ENCODE data around the gene GTF3C2.

- TF ChIP-seq GABPA (IDR thresholded peaks at IDR 0.05 in 1 of 2, conservative IDR thresholded peaks at IDR 0.05 in 1 of 2) (peak in 1 of 2 donors; percentile 10), CTCF (IDR thresholded peaks at IDR 0.05; ENCODE audit: low read depth, low read length, missing input control) (no peak), RAD21 (IDR thresholded peaks at IDR 0.05) (no peak), RXRA (IDR thresholded peaks at IDR 0.05) (no peak)
These were observed 14.5 kb upstream of the GTF3C2 start for GRCh38 chr2:27370816-27371620.

Data from liver (tissue), 3 donors.